Activated CD4-positive, alpha-beta T cell treated with anti-CD3 and anti-CD28 coated beads for 48 hours (primary cell): Measurements from ENCODE around the gene RPUSD4.
"Not testable (repeated sequence)": the region's sequence is repeated elsewhere in the genome, so short reads cannot be mapped to it uniquely, and the experiment has no call there.

ENCODE experiments used
- DNase-seq: peaks from one replicate; pipeline ENCODE4 v3.0.0-alpha.2; 2020

Gene RPUSD4, protein sequence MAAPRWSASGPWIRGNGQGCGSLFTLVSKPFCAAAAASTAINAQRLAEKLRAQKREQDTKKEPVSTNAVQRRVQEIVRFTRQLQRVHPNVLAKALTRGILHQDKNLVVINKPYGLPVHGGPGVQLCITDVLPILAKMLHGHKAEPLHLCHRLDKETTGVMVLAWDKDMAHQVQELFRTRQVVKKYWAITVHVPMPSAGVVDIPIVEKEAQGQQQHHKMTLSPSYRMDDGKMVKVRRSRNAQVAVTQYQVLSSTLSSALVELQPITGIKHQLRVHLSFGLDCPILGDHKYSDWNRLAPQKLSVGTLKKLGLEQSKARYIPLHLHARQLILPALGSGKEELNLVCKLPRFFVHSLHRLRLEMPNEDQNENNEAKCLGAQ

DNA sequence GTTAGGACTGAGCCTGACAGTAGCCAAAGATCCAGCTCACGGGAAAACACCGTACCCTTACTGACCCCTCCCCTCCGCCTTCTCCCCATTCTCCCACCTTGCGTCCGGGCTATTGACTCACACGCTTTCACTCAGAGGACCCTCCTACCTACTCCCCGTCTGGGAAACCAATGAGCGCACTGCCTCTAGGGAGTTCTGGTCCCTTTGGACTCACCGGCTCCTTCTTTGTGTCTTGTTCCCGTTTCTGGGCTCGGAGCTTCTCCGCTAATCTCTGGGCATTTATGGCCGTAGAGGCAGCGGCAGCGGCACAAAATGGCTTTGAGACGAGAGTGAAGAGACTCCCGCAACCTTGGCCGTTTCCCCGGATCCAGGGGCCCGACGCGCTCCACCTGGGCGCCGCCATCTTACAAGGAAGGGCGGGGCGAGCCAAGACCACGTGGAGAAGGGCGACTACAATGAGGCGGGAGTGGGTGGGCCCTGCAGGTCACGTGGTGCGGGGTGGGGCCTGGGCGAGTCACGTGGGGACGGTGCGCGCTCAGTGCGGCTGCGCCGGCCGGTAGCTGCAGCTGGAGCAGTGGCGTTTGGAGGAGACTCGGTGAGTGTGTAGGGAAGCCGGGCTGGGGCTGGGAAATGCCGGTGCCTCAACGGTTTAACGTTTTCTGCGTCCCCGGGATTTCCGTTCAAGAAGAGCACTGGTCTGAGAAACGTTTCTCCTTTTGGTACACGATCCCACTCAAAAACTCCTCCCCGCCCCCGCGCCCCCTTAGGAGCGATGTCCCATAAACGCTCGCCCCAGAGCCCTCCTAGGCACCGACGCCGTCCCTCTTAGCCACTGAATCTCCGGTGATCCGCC is at the start of gene RPUSD4, which contains the start of gene FAM118B:
RPUSD4 (minus strand) TSS at position 415 of the 853 bp plus-strand sequence; CDS start at position 403, 12 bp downstream.
FAM118B (plus strand) TSS at position 547 of the 853 bp plus-strand sequence. CDS start 23,220 bp downstream, outside the sequence.
- peak; percentile 99 for DNase-seq

DNA sequence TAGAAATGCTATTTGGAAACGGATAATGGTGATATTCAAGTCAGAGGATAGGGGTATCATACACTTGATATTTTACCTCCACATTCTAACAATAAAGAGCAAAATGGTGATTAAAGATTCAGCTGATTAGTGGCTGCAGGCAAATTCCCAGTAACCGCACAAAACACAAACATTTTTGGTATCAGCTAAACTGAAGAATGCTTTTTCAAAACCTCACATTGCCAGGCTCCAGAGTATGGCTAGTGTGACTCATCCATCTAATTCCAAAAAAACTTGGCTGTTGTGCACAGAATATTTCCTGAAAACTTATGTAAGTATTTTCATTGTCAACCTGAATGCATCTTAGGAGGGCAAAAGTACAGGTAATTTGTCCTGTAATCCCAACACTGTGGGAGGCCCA is 46.3 kb upstream of the RPUSD4 start:
- no peak for DNase-seq

DNA sequence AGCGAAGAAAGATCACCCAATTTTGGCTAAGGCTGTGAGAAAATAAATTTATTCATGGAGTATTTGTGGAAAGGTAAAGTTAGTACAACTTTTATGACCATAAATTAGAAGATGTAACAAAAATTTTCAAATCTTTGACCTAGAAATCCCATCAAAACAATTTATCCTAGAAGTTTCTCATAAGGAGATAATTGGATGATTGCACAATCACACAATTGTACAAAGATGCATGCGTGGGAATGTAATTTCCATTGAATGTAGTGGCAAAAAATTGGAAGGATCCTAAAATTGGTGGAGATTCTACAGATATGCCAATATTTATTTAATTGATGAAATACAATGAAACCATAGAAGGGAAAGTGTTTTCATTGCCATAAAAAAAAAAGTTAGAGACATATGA is 45.7 kb upstream of the RPUSD4 start:
- no peak for DNase-seq

DNA sequence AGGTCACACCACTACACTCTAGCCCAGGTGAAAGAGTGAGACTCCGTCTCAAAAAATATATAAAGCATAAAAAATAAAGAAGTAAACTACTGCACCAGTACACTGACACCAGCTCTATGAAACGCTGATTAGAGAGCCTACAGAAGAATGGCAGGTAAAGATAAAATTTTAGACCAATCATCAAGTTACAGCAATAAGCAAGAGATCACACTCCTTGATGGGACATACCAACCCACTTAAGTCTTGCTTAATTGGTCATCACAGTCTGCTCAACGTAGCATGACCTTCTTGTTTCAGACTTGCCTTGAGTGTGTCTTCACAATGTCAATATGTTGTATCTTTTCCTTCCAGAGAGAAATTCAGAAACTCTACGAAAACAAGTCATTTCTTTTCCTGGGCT is 44.8 kb upstream of the RPUSD4 start:
- no peak for DNase-seq

DNA sequence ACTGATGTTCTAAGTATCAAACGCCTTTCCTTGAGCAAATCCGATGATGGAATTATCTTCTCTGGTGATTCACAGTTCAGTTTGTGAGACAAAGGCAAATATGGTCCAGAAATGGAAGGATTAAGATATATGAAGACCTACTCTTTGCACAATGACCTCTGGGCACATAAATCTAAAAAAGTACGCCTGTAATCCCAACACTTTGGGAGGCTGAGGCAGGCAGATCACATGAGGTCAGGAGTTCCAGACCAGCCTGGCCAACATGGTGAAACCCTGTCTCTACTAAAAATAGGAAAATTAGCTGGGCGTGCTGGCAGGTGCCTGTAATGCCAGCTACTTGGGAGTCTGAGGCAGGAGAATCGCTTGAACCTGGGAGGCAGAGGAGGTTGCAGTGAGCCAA is 44.1 kb upstream of the RPUSD4 start:
- not testable (repeated sequence) for DNase-seq

DNA sequence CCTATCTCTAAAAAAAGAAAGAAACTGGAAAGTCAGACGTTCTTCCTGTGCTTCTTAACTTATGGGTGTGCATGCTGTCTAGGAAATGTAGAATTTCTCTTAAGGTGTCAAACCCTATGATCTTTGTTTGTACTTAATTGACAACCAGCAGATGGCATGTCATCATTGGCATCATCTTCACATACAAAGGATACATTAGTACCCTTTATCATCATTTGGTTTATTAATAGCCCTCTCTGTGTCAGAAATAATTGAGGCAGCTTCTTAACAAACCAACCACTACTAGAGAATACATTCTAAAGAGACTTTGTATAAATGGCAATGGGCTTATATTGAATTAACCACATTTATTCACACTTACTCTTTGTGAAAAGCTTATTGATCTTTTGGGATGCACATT is 43.4 kb upstream of the RPUSD4 start:
- no peak for DNase-seq

DNA sequence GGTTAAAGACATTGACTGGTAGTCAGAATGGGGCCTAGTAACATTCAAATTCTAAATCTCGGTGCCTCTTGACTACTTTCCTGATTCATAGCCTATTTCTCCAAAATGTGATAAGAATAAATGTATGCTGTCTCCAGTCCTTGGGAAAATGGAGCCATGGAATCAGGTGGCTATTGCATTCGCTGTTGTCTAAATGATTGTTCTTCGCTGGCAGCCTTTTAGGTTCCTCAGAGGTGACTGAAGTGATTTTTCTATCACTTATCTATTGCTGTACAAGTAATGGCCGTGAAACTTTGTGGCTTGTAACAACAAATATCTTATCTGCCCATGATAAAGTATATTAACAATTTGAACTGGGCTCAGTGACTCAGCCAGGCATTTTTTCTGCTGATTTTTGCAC is 41.8 kb upstream of the RPUSD4 start:
- DNase-seq = no peak

DNA sequence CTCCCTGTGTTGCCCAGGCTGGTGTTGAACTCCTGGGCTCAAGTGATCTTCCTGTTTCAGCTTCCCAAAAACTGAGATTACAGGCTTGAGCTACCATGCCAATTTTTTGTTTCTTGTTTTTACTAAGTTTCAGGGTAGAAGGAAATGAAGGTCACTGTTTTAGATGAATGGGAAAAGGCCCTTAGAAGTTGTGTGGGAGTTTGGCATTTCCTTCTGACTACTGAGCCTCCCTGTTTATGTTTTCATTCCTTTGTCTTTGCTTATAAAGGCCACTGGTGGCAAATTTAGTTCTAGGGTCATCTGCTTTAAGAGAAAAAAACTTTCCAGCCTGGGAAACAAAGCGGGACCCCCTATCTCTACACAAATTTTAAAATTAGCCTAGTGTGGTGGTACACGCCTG is 35.2 kb upstream of the RPUSD4 start:
- DNase-seq = no peak

DNA sequence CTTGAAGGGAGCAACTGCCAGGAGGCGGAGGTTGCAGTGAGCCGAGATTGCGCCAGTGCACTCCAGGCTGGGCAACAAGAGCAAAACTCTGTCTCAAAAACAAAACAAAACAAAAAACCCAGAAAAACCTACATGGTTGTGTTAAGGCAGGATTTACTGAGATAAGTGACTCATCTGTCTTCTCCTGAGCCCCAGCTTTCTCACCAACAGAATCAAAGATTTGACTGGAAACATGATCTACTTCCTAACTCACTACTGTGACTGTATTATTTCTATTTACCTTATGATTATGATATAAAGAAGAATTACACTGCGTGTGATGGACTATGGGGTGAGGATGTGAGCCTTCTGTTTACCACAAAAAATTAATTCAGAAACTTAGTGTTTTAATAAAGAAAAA is 21.9 kb upstream of the RPUSD4 start:
- DNase-seq = no peak

DNA sequence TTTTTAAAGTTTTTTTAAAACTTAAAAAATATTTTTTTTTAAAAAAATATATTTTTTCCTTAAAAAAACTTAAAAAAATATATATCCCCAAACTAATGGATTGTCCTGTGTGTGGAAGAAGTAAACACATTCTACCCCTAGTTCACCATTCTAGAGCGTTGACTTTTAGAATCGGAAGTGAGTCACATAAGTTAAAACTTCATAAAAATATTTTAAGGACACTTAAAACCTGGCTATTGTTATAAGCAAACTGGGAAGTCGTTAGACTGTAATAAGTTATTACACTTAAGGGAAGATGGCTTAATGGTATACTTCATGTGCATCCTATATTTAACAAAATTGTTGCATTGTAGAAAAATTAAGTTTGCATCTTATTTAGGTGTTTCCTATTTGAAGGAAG is 21.2 kb upstream of the RPUSD4 start:
- DNase-seq = no peak

DNA sequence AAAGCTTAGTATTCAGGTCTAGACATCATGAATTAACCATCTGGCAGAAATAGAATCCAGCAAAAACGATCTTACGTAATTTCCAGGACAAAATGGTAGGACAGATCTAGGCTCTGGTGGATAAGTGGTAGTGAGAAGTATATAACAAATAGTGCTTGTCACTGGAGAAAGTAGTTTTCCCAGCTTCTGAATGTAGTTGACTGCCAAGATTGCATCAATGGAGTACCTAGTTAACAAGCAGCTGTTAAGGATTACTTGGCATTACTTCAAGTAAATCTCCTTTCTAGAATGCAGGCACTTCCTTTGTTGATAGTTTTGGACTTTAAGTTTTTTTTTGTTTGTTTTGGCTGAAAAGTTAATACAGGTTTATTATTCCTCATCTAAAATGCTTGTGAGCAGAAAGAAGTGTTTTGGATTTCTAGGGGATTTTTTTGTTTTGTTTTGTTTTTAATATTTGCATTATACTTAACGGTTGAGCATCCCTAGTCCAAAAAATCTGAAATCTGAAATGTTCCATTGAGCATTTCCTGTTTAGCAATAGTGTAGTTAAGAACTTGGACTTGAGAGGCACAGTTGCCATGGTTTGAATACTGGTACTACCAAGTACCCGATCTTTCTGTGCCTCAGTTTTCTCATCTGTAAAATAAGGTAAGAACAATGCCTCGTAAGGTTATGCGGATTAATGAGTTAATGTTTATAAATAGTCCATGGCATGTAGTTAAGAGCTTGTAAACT is 20.4 kb upstream of the RPUSD4 start:
- DNase-seq = no peak

DNA sequence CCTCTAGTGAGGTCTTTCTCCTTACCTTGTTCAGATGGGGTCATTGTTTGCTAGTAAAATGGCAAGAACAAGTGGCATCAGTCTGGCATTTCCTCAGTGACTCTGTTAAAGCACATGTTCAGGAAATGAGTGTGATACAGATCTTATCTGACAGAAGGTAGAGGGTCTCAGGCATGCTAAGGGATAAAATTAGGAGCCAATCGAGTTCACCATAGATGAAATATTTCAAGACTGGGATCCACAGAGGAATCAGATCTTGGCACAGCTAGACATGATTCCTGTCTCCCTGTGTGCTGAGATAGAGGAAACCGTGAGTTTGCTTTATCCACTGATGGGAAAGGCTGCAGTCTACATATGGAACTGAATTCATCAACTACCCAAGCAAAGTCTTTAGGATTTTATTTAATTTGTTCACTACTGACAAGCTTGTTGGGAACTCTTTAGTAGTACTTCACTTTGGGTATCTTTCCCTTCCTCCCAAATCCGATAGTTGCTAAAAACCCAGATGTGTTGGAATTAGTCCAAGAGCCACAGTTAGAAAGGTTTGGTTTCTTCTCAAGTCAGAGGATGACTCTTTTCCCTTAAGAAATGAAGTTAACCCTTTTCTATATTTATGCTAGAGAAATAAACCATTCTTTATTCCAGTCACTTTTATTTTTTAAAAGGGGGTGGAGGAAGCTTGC is 18.5 kb upstream of the RPUSD4 start:
- DNase-seq = no peak

DNA sequence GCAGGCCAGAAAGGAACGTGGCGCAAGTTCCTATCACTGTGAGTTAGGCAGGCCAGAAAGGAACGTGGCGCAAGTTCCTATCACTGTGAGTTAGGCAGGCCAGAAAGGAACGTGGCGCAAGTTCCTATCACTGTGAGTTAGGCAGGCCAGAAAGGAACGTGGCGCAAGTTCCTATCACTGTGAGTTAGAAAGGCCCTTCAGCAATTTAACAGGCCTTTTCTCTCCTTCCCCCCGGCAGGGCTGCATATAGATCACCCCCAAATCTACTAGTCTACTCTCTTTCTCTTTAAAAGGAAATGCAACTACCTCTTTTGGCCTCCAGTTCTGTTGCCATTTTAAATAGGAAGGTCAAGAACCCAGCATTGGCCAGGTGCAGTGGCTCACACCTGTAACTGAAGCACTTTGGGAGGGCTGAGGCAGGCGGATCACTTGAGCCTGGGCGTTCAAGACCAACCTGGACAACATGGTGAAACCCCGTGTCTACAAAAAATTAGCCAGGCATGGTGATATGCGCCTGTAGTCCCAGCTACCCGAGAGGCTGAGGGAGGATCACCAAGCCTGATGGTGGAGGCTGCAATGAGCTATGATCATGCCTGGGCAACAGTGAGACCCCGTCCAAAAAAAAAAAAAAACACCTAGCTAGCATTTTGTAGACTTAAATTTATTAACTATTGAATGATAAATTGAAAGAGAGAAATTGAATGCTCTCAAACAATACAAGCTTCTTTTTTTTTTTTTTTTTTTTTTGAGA is 15.1 kb upstream of the RPUSD4 start:
- DNase-seq = no peak

DNA sequence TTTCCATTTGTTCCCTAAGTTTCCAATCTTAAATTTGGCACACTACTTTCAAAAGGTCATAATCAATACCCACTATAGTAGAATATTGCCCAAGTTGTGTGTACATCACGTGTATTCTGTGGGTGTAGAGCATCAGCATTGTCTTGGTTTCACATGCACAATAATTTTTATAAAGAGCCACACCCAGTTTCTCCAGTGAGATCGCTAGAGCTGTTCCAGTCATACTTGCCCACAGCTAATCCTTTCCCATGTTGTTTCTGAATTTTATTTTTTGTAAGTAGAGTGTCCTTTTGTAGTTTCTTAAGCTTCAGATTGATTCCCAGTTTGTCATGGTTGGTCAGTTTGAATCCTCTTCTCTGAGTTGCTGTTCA is 13.8 kb upstream of the RPUSD4 start:
- no peak for DNase-seq

DNA sequence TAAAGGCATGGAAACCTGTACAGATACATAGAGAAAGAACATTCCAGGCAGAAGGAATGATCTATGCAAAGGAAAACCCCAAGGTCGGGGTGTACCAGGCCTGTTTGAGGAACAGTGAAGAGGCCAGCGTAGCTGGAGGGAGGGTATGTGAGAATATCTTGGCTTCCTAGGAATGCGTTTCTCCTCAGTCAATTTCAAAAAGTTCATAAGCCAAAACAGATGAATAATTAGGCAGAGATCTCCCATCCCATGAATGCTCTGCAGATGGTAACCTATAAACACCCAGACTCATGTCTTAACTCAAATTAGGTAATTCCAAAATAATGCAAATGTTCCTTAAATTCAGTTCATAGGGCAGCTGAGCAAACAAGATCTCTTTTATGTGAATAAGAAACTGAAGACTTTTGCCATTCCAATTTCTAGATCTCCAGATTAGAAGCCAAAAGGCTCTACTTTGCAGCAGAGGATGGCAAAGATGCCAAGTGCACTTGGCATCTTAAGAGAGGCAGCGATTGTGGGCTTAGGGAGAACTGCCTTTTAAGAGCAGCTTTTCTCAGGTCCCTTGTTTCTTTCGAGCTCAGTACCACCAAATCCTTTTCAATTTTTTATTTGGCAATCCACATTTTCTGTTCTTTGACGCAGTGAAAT is 13.3 kb upstream of the RPUSD4 start:
- DNase-seq = no peak

DNA sequence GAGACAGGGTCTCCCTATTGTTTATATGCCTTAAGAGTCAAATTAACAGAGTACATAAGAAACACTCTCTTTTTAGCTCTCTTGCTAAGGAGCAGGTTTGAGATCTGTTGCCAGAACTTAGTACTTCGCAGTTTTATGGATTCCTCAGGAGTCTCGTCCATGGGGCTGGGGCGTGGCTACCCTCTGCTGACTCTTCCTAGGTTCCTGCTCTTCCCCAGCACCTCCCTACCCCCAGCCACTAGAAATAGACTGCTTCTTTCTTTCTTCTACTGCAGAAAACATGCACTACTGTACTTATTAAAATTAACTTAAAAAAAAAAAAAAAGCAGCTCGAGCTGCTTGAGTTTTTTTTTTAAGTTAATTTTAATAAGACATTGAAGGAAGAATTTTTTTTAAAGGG is 8.1 kb upstream of the RPUSD4 start:
- DNase-seq = no peak

DNA sequence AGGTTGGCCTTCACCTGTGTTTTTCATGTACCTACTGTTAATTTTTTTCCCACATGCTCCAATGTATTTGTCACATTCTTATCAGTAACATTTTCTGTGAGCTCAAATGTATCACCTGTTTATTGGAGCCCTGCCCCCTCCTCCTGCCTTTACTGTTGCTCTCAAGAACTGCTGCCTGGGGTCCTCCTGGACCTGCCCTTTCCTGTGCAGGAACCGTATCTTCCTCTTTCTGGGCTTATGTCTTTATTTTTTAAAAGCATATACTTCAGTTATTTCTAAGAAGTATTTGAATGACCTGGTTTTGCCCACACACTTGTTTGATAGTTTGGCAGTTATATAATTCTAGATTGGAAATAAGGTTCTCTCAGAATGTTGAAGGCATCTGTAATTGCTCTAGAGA is 6.0 kb upstream of the RPUSD4 start:
- DNase-seq = no peak

DNA sequence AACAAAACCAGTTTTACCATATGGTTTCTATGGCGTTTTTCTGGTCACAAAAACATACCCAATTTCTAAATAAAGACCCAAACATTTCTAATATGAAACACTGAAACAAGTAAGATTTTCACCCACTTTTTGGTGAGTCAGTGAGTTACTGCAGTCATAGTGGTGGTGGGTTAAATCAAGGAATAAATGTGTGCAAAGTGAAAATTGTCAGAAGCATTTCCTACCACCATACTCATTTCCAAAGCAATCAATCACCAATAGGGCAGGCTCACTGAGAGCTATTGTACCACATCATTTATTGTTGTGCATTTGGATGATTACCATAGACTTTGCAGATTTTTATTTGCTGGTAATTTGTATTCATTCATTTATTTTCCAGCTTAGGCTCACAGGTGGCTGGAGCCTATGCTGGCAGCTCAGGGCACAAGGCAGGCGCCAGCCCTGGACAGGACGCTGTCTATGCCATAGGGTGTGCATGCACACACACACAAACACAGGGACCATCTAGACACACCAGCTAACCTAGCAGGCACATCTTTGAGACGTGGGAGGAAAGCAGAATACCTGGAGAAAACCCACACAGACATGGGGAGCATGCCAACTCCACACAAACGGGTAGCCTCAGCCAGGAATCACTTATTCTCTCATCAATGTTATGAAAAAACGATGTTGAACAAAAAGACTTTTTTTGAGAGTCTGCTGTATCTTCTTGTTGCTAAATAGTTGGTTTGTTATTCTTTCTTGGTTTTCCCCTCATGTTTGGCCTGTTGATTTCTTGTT is 5.3 kb upstream of the RPUSD4 start:
- DNase-seq = no peak

DNA sequence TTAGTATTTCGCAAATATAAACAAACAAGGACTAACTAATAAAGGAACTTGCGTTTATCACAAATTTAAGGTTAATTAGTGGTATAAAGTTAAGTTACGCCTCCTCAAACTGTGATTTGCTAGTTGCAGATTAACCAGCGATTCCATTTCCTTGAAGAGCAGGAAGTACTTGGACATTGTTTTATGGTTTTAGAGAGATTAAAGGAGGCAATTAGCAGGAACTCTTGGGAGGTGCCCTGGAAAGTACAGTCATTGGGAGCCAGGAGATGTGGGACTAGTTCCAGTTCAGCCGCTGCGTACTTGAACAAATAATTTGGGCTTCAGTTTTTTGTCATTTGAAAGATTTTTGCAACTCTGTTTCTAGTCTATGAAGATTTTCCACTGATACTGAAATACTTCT is 3.4 kb upstream of the RPUSD4 start:
- no peak for DNase-seq

DNA sequence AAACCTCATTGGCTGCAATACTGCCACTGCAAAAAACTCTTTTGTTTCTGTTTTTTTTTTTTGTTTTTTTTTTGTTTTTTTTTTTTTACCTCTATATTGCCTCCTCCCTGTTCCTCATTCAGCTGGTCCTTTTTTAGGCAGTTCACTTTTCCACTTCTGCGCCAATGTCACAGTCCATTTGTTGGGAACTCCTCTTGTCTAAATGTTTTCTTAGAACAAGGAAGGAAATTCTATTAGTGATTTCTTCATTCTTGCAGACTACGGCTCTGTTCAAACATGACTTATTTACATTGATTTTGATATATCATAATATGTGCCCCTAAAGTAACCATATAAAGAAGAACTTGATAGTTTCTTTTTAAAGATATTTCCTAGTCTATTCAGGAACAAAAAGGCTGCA is 3.0 kb upstream of the RPUSD4 start:
- no peak for DNase-seq
